Endothelial cell of hepatic sinusoid (primary cell): ENCODE measurements around the gene MAFG.

Source experiments
- in situ Hi-C: cut with HindIII; loops from 2 replicates; pipeline ENCODE4 v1.10.0; 2017; ENCODE audit warnings: low sequenced_read_pairs

Gene MAFG

DNA sequence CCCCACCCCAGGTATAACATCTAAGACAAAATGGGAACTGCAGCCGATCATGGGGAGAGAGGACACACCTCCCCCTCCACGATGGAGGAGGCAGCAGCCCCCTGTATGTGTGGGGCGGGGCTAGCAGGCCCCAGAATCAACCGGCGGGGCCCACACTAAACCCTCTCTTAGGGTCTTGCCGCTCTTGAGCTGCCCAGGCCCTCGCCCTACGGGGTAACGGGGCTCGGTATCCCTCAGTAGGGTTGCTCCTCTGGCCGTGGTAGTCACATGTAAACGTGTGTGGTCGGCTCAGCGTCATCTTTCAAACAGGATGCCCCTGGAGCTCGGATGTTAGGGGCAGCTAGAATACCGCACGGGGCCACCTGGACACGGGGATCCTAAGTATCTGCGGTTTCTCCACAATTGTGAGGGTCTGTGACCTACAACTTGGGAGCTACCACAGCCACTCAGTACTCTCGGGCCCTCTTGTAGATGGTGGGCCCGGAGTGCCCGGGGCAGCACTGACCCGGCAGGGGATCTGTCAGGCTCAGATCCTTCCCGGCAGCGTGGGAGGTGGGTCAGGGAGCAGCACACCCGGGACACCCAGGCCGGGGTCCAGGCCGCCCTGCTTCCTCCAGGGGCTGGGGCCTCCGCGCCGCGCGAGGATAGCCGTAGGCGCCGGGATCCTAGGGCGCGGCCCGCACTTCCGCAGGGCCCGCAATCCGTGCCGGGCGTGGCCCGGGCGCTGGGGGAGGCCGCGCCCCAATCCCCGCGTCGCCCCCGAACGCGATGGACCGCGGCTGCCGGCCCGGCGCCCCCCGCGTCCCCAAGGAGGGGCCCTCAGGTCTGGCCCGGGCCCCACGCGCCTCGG lies 57.2 kb downstream of the MAFG start:
- in situ Hi-C loops: no loop called here

DNA sequence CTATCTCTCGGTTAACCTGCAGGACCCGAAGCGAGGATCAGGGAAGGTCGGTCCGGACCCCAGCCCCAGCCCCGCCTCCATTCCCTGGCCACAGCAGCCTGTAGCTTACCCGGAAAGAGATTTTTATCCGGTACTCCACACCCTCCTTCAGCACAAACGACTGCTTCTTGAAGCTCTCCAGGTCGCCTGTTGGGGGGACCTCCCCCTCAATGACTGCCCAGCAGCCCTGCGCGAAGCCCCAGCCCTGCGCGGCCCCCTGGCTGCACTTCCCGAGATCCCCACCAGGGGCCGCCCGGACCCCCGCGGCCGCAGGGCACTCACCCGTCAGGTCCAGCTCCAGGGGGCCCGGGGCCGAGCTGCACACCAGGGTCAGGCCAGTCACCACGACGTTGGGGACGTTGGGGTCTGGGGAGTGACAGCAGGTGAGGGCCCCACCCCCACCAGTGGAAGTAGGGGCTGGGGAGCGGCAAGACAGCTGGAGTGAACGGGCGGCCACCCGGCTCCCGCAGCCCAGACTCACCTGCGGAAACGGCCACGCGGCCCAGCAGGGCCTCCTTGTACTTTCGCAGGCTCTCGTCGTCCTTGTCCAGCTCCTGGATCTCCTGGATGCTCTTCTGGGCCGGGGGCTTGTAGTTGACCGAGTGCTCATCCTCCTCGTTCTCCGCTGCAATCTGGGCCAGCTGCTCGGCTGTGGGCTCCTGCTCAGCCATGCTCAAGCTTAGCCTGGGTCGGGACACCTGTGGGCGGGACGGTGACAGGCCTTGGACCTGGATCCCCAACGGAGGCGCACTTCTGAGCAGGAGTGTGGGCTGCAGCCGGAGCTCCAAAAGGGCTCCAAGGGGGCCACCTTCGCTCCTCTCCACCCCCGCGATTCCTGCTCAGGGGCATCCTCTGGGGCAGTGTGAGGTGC lies 58.1 kb downstream of the MAFG start:
- in situ Hi-C loops: no loop called here

DNA sequence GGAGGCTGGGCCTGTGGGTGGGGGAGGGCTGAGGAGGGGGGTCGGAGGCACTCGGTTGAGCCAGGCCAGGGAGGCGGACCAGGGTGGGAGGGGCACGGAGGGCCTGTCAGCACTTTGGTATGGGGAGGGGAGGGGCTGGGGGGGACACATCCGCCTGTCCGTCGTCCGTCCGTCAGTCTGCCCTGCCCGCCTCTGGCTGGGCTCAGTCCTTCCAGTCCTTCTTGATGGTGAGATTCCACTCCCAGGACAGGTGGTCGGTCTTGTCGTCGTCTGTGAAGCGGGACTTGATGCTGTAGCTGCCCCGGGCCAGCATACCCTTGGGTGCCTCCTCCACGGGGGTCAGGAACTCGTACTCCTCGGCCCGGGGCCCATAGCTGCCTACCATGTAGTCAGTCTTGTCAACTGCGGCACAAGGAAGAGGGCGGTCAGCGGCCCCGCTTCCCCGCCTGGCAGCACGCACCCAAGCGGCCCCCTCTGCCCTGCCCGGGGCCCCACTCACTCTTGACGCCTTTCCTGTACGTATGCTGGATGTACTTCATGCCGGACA lies 58.8 kb downstream of the MAFG start:
- in situ Hi-C loops: no loop called here
